GM23338 (cell line): ENCODE data around the gene SASH1. TPM values are rescaled to one million over a fixed set of nuclear protein-coding genes. Genes with fewer than 3 reads are reported as not detected.
A peak's percentile ranks its signal among the peaks of the same experiment; 100 is the strongest.

ENCODE experiments used
- ATAC-seq: fragments of 200-7000 bp; cut with Tn5 transposase; 3 replicates; pipeline ENCODE4 v1.9.1; 2020
- DNase-seq: peaks from one replicate; pipeline ENCODE4 v3.0.0-alpha.2; 2015; ENCODE audit warnings: low spot score
- H2AFZ ChIP-seq: fragments of 200-600 bp; sonication (generic); 2 replicates; pipeline ENCODE4 v1.8.0; 2016; ENCODE audit warnings: antibody characterized with exemption, mild to moderate bottlenecking, moderate library complexity
- H3F3A ChIP-seq: fragments of 200-600 bp; sonication (generic); replicated peaks from 2 replicates; pipeline ENCODE4 v1.8.0; 2017; ENCODE audit warnings: antibody characterized with exemption, mixed run types, low read depth
- H3K27ac ChIP-seq: fragments of 200-600 bp; sonication (generic); 2 replicates; pipeline ENCODE4 v1.6.1; 2016; ENCODE audit warnings: low read depth
- H3K27me3 ChIP-seq: fragments of 200-600 bp; sonication (generic); 2 replicates; pipeline ENCODE4 v1.8.0; 2016; ENCODE audit warnings: mild to moderate bottlenecking, mixed run types, moderate library complexity; ENCODE audit not compliant: insufficient read depth
- H3K36me3 ChIP-seq: fragments of 200-600 bp; sonication (generic); 2 replicates; pipeline ENCODE4 v1.8.0; 2016; ENCODE audit warnings: mild to moderate bottlenecking; ENCODE audit not compliant: insufficient read depth
- H3K4me1 ChIP-seq: fragments of 200-600 bp; sonication (generic); 2 replicates; pipeline ENCODE4 v1.8.0; 2016; ENCODE audit warnings: mild to moderate bottlenecking, moderate library complexity; ENCODE audit not compliant: insufficient read depth
- H3K4me2 ChIP-seq: fragments of 200-600 bp; sonication (generic); 2 replicates; pipeline ENCODE4 v1.7.1; 2017; ENCODE audit warnings: mixed run types
- H3K4me3 ChIP-seq: fragments of 200-600 bp; sonication (generic); 2 replicates; pipeline ENCODE4 v1.6.1; 2016; ENCODE audit warnings: mixed run types
- H3K79me2 ChIP-seq: fragments of 200-600 bp; sonication (generic); replicated peaks from 2 replicates; pipeline ENCODE4 v1.8.0; 2017; ENCODE audit warnings: mild to moderate bottlenecking; ENCODE audit not compliant: insufficient read depth
- H3K9me2 ChIP-seq: fragments of 200-600 bp; sonication (generic); 2 replicates; pipeline ENCODE4 v1.8.0; 2017; ENCODE audit not compliant: insufficient read depth
- H4K20me1 ChIP-seq: fragments of 200-600 bp; sonication (generic); replicated peaks from 2 replicates; pipeline ENCODE4 v1.8.0; 2017; ENCODE audit warnings: mild to moderate bottlenecking; ENCODE audit not compliant: insufficient read depth
- H3K27ac Mint-ChIP-seq: 2 replicates; pipeline ENCODE4 v1.8.0; 2020; ENCODE audit warnings: inconsistent platforms, mild to moderate bottlenecking, moderate library complexity, mixed read lengths
- H3K27me3 Mint-ChIP-seq: 3 replicates; pipeline ENCODE4 v1.8.0; 2022; ENCODE audit warnings: low read depth, mild to moderate bottlenecking, moderate library complexity, mixed read lengths, inconsistent platforms; ENCODE audit not compliant: insufficient read depth, poor library complexity
- H3K36me3 Mint-ChIP-seq: 3 replicates; pipeline ENCODE4 v1.8.0; 2021; ENCODE audit warnings: low read depth, mild to moderate bottlenecking, inconsistent platforms, moderate library complexity, mixed read lengths
- H3K4me1 Mint-ChIP-seq: 3 replicates; pipeline ENCODE4 v1.8.0; 2020; ENCODE audit warnings: mild to moderate bottlenecking, inconsistent platforms, mixed read lengths
- H3K4me3 Mint-ChIP-seq: 3 replicates; pipeline ENCODE4 v1.8.0; 2021; ENCODE audit warnings: moderate library complexity, mild to moderate bottlenecking, inconsistent platforms, mixed read lengths
- H3K9me3 Mint-ChIP-seq: 3 replicates; pipeline ENCODE4 v1.8.0; 2020; ENCODE audit warnings: moderate library complexity, mild to moderate bottlenecking, inconsistent platforms, mixed read lengths
- CREB1 ChIP-seq: fragments of 250-450 bp; sonication (Bioruptor Pico); IDR thresholded peaks from 2 replicates; pipeline ENCODE4 v1.5.0; 2020; ENCODE audit warnings: low read depth, mild to moderate bottlenecking, moderate library complexity
- CTCF ChIP-seq, 2 experiments: fragments of 200-600 bp in 1 of 2; sonication (generic) in 1 of 2; conservative IDR thresholded peaks; 2 replicates each; pipeline versions ENCODE4 v1.5.1 to v1.6.1; 2016 to 2017; ENCODE audit warnings: antibody characterized with exemption in 2 of 2, low read depth in 2 of 2, mild to moderate bottlenecking in 2 of 2, moderate library complexity in 1 of 2
- EZH2 ChIP-seq: fragments of 200-600 bp; sonication (generic); IDR thresholded peaks from one replicate; pipeline ENCODE4 v1.8.0; 2017; ENCODE audit warnings: antibody characterized with exemption, mild to moderate bottlenecking, low read depth; ENCODE audit not compliant: unreplicated experiment
- EZH2phosphoT487 ChIP-seq: fragments of 200-600 bp; sonication (generic); IDR thresholded peaks from one replicate; pipeline ENCODE4 v1.8.1; 2018; ENCODE audit warnings: antibody characterized with exemption; ENCODE audit not compliant: unreplicated experiment
- JUNB ChIP-seq: IDR thresholded peaks from one replicate; pipeline ENCODE4 v1.6.1; 2016; ENCODE audit warnings: antibody characterized with exemption; ENCODE audit not compliant: unreplicated experiment
- NANOG ChIP-seq: IDR thresholded peaks from 2 replicates; pipeline ENCODE4 v1.6.1; 2016; ENCODE audit warnings: antibody characterized with exemption, borderline replicate concordance
- POLR2AphosphoS5 ChIP-seq: IDR thresholded peaks from 2 replicates; pipeline ENCODE4 v1.6.1; 2016; ENCODE audit warnings: antibody characterized with exemption, low read depth
- REST ChIP-seq: IDR thresholded peaks from one replicate; pipeline ENCODE4 v1.6.1; 2018; ENCODE audit warnings: antibody characterized with exemption; ENCODE audit not compliant: unreplicated experiment
- STAT1 ChIP-seq: IDR thresholded peaks from one replicate; pipeline ENCODE4 v1.6.1; 2016; ENCODE audit warnings: antibody characterized with exemption; ENCODE audit not compliant: unreplicated experiment
- ZNF114 ChIP-seq: fragments of 250-450 bp; sonication (Bioruptor Pico); IDR thresholded peaks from 2 replicates; pipeline ENCODE4 v1.5.0; 2020; ENCODE audit warnings: mild to moderate bottlenecking, moderate library complexity
- ZNF331 ChIP-seq: fragments of 250-450 bp; sonication (Bioruptor Pico); IDR thresholded peaks from 2 replicates; pipeline ENCODE4 v1.5.0; 2020; ENCODE audit warnings: low read depth, mild to moderate bottlenecking, moderate library complexity
- polyA plus RNA-seq: library from polyadenylated mRNA; unstranded; fragments of >200 nt; fragmentation: Nextera tagmentation; extraction: Ambion mirVana; gene quantifications from 2 replicates; pipeline ENCODE4 v1.2.1, GENCODE V29; 2016
- total RNA-seq: library from RNA; depleted of rRNA; stranded (reverse); fragments of >200 nt; shearing (Covaris generic); gene quantifications from 2 replicates; pipeline ENCODE4 v1.2.3, GENCODE V29; 2014
- TF ChIP-seq, protein P1 (sequence below): IDR thresholded peaks from 2 replicates; pipeline ENCODE4 v1.6.1; 2016; ENCODE audit warnings: antibody characterized with exemption
- TF ChIP-seq, protein P2 (sequence below): fragments of 250-450 bp; sonication (Bioruptor Pico); IDR thresholded peaks from 2 replicates; pipeline ENCODE4 v1.5.0; 2020; ENCODE audit warnings: mild to moderate bottlenecking, moderate library complexity

Gene SASH1
- total and polyA plus RNA-seq, 2 experiments from 2014 or later = 8.2 to 30.2 TPM

- H3K9me3 Mint-ChIP-seq = no peaks in the 10 kb centered on the region
- H3K9me2 ChIP-seq = no peaks in the 10 kb centered on the region; the same call in 1 of the 2 replicates
- H3F3A ChIP-seq = no peaks in the 10 kb centered on the region
- H3K27ac ChIP-seq = peak overlapping the region; percentile 64
- peaks cover 8% of the 10 kb centered on the region for H3K79me2 ChIP-seq
- no peak overlapping the region for H3K4me3 ChIP-seq
- 0 out of 2 replicates have a peak overlapping the region, but pooled peaks have one; percentile 26 for H3K4me2 ChIP-seq
- no peak overlapping the region for H3K4me3 Mint-ChIP-seq
- no peaks in the 10 kb centered on the region for H3K27me3 ChIP-seq
- H3K4me1 Mint-ChIP-seq = peaks cover 61% of the 10 kb centered on the region
- H2AFZ ChIP-seq = no peak overlapping the region
- TF ChIP-seq CREB1 (no peak), ZNF114 (no peak), REST (no peak), ZNF331 (CRISPR knock-in tag) (no peak), EZH2phosphoT487 (no peak), STAT1 (no peak), CTCF (conservative IDR thresholded peaks at IDR 0.05; ENCODE audit: low read depth in 2 of 2) (no peak), EZH2 (no peak), NANOG (no peak), JUNB (no peak), POLR2AphosphoS5 (no peak)
- TF ChIP-seq, protein P1, sequence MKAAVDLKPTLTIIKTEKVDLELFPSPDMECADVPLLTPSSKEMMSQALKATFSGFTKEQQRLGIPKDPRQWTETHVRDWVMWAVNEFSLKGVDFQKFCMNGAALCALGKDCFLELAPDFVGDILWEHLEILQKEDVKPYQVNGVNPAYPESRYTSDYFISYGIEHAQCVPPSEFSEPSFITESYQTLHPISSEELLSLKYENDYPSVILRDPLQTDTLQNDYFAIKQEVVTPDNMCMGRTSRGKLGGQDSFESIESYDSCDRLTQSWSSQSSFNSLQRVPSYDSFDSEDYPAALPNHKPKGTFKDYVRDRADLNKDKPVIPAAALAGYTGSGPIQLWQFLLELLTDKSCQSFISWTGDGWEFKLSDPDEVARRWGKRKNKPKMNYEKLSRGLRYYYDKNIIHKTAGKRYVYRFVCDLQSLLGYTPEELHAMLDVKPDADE = no peak
- TF ChIP-seq, protein P2, sequence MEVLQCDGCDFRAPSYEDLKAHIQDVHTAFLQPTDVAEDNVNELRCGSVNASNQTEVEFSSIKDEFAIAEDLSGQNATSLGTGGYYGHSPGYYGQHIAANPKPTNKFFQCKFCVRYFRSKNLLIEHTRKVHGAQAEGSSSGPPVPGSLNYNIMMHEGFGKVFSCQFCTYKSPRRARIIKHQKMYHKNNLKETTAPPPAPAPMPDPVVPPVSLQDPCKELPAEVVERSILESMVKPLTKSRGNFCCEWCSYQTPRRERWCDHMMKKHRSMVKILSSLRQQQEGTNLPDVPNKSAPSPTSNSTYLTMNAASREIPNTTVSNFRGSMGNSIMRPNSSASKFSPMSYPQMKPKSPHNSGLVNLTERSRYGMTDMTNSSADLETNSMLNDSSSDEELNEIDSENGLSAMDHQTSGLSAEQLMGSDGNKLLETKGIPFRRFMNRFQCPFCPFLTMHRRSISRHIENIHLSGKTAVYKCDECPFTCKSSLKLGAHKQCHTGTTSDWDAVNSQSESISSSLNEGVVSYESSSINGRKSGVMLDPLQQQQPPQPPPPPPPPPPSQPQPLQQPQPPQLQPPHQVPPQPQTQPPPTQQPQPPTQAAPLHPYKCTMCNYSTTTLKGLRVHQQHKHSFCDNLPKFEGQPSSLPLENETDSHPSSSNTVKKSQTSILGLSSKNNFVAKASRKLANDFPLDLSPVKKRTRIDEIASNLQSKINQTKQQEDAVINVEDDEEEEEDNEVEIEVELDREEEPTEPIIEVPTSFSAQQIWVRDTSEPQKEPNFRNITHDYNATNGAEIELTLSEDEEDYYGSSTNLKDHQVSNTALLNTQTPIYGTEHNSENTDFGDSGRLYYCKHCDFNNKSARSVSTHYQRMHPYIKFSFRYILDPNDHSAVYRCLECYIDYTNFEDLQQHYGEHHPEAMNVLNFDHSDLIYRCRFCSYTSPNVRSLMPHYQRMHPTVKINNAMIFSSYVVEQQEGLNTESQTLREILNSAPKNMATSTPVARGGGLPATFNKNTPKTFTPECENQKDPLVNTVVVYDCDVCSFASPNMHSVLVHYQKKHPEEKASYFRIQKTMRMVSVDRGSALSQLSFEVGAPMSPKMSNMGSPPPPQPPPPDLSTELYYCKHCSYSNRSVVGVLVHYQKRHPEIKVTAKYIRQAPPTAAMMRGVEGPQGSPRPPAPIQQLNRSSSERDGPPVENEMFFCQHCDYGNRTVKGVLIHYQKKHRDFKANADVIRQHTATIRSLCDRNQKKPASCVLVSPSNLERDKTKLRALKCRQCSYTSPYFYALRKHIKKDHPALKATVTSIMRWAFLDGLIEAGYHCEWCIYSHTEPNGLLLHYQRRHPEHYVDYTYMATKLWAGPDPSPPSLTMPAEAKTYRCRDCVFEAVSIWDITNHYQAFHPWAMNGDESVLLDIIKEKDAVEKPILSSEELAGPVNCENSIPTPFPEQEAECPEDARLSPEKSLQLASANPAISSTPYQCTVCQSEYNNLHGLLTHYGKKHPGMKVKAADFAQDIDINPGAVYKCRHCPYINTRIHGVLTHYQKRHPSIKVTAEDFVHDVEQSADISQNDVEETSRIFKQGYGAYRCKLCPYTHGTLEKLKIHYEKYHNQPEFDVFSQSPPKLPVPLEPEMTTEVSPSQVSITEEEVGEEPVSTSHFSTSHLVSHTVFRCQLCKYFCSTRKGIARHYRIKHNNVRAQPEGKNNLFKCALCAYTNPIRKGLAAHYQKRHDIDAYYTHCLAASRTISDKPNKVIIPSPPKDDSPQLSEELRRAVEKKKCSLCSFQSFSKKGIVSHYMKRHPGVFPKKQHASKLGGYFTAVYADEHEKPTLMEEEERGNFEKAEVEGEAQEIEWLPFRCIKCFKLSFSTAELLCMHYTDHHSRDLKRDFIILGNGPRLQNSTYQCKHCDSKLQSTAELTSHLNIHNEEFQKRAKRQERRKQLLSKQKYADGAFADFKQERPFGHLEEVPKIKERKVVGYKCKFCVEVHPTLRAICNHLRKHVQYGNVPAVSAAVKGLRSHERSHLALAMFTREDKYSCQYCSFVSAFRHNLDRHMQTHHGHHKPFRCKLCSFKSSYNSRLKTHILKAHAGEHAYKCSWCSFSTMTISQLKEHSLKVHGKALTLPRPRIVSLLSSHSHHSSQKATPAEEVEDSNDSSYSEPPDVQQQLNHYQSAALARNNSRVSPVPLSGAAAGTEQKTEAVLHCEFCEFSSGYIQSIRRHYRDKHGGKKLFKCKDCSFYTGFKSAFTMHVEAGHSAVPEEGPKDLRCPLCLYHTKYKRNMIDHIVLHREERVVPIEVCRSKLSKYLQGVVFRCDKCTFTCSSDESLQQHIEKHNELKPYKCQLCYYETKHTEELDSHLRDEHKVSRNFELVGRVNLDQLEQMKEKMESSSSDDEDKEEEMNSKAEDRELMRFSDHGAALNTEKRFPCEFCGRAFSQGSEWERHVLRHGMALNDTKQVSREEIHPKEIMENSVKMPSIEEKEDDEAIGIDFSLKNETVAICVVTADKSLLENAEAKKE (CRISPR knock-in tag) = no peak
- H3K36me3 Mint-ChIP-seq = peaks cover 7% of the 10 kb centered on the region
- H4K20me1 ChIP-seq = no peaks in the 10 kb centered on the region
- H3K27me3 Mint-ChIP-seq = peaks cover 15% of the 10 kb centered on the region
- no peaks in the 10 kb centered on the region for H3K36me3 ChIP-seq
- H3K27ac Mint-ChIP-seq = peak overlapping the region; percentile 87
- ATAC-seq (no peak), DNase-seq (no peak)
- H3K4me1 ChIP-seq = peaks cover 45% of the 10 kb centered on the region
Measured at GRCh38 chr6:148514091-148514845, 171.6 kb downstream of the SASH1 start.
